Neural crest cell (in vitro differentiated cells): ENCODE measurements around the gene SMR3A. TPM values are rescaled to one million over a fixed set of nuclear protein-coding genes. Genes with fewer than 3 reads are reported as not detected.

Source experiments
- DNase-seq: peaks from one replicate; pipeline ENCODE4 v3.0.0; 2021; ENCODE audit warnings: low read depth, mixed read lengths, low spot score
- H3K27ac Mint-ChIP-seq: one replicate; pipeline ENCODE4 v1.8.0; 2021; ENCODE audit warnings: mild to moderate bottlenecking, mixed read lengths; ENCODE audit not compliant: unreplicated experiment
- H3K27me3 Mint-ChIP-seq: 2 replicates; pipeline ENCODE4 v1.8.0; 2021; ENCODE audit warnings: low read depth, mild to moderate bottlenecking, mixed read lengths
- H3K36me3 Mint-ChIP-seq: 2 replicates; pipeline ENCODE4 v1.8.0; 2021; ENCODE audit warnings: low read depth, mild to moderate bottlenecking, mixed read lengths
- H3K4me1 Mint-ChIP-seq: 2 replicates; pipeline ENCODE4 v1.8.0; 2021; ENCODE audit warnings: mixed read lengths
- H3K4me3 Mint-ChIP-seq: one replicate; pipeline ENCODE4 v1.8.0; 2021; ENCODE audit warnings: mild to moderate bottlenecking, mixed read lengths
- H3K9me3 Mint-ChIP-seq: 2 replicates; pipeline ENCODE4 v1.8.0; 2021; ENCODE audit warnings: mixed read lengths
- total RNA-seq: library from RNA; stranded (reverse); gene quantifications from 2 replicates; pipeline ENCODE4 v1.2.1, GENCODE V29; 2021
- TF ChIP-seq, protein P1 (sequence below): fragments of 200-600 bp; sonication (generic); conservative IDR thresholded peaks from 2 replicates; pipeline ENCODE4 v1.5.0; 2021; ENCODE audit warnings: antibody characterized with exemption, mild to moderate bottlenecking

The SMR3A gene
- total RNA-seq, 1 donor from 2014 or later = not detected

DNA sequence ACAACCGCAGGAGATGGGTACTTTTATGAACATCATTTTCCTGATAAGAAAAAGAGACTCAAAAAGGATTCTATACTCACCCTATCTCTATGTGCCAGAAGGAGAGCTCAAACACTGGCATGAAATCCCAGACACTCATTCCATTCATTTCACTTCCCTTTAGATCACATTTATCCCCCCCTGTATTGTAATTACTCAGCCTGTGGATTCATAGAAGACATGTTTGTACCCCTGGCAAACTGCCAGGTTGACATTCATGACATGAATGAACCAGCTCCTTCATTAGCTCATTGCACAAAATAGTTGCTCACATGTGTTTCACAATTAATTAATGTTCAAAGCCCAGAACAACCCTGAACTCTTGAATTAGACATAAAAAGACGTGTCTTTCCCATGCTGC, 4.9 kb downstream of the SMR3A start:
- Mint-ChIP-seq H3K36me3 (no peaks in the 10 kb centered on the region), H3K4me1 (no peaks in the 10 kb centered on the region)
- TF ChIP-seq, protein P1, sequence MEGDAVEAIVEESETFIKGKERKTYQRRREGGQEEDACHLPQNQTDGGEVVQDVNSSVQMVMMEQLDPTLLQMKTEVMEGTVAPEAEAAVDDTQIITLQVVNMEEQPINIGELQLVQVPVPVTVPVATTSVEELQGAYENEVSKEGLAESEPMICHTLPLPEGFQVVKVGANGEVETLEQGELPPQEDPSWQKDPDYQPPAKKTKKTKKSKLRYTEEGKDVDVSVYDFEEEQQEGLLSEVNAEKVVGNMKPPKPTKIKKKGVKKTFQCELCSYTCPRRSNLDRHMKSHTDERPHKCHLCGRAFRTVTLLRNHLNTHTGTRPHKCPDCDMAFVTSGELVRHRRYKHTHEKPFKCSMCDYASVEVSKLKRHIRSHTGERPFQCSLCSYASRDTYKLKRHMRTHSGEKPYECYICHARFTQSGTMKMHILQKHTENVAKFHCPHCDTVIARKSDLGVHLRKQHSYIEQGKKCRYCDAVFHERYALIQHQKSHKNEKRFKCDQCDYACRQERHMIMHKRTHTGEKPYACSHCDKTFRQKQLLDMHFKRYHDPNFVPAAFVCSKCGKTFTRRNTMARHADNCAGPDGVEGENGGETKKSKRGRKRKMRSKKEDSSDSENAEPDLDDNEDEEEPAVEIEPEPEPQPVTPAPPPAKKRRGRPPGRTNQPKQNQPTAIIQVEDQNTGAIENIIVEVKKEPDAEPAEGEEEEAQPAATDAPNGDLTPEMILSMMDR = no peak

DNA sequence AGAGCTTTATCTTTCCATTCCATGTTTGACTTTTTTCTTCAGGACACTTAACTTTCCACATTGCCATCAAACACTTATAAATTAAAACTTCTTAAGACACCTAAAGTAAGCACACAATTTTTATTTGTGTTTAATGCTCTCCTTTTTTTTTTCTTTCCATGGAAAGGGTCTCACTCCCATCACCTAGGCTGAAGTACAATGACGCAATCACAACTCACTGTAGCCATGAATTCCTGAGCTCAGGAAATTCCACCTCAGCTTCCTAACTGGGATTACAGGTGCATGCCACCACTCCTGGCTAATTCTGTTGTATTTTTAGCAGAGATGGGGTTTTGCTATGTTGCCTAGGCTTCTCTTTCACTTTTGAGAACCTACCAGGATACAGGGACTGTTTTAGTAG, 7.3 kb downstream of the SMR3A start:
- DNase-seq = no peak
- no peaks in the 10 kb centered on the region for H3K9me3 Mint-ChIP-seq
- no peak overlapping the region for H3K27ac Mint-ChIP-seq
- H3K36me3 Mint-ChIP-seq = no peaks in the 10 kb centered on the region
- no peak overlapping the region for H3K4me3 Mint-ChIP-seq
- no peaks in the 10 kb centered on the region for H3K27me3 Mint-ChIP-seq
- TF ChIP-seq, protein P1 = no peak
- H3K4me1 Mint-ChIP-seq = no peaks in the 10 kb centered on the region

More for the DNA sequence above, 4.9 kb downstream of the SMR3A start:
- Mint-ChIP-seq H3K4me3 (no peak overlapping the region), H3K27me3 (no peaks in the 10 kb centered on the region), H3K9me3 (no peaks in the 10 kb centered on the region), H3K27ac (no peak overlapping the region)
- no peak for DNase-seq

DNA sequence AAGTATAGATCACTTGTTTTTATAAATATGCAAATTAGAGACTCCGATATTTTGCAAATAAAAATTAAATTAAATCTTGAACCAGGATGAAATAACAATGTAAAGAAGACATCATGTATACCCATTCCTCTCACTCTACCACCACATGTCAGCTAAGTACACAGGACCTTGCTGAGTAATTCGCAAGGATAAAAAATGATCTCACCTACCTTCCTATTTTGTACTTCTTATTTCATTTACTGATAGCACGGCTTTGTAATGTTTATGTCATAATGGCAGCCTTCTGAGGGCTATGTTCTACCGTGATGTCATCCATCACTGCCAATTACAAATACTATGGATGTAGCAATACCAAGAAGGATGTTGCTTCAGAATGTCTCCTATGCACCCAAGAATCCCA, 11.4 kb downstream of the SMR3A start:
- Mint-ChIP-seq H3K9me3 (no peaks in the 10 kb centered on the region), H3K27me3 (no peaks in the 10 kb centered on the region), H3K36me3 (no peaks in the 10 kb centered on the region), H3K27ac (no peak overlapping the region), H3K4me1 (no peaks in the 10 kb centered on the region), H3K4me3 (no peak overlapping the region)
- DNase-seq = no peak
- TF ChIP-seq, protein P1 = no peak

DNA sequence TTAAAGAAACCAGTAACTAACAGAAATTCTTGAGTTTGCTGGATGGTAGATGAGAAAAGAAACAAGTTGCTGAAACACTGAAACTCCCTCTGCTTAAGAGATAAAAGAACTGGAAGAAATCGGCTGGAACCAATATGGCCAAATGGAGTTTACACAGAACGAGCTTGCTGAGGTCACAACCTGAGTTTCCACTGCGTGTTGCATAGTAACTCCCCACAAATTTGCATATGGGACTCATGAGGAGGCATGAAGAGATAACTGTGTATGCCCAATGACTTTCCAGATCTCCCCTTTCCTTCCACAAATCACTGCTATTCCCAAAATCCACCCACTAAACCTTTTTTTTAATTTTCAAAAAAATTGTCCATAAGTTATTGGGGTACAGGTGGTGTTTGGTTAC, 12.2 kb downstream of the SMR3A start:
- no peaks in the 10 kb centered on the region for H3K9me3 Mint-ChIP-seq
- no peaks in the 10 kb centered on the region for H3K36me3 Mint-ChIP-seq
- H3K4me1 Mint-ChIP-seq = no peaks in the 10 kb centered on the region
- H3K27me3 Mint-ChIP-seq = no peaks in the 10 kb centered on the region
- DNase-seq = no peak
- TF ChIP-seq, protein P1 = no peak
- H3K4me3 Mint-ChIP-seq = no peak overlapping the region
- H3K27ac Mint-ChIP-seq = no peak overlapping the region

DNA sequence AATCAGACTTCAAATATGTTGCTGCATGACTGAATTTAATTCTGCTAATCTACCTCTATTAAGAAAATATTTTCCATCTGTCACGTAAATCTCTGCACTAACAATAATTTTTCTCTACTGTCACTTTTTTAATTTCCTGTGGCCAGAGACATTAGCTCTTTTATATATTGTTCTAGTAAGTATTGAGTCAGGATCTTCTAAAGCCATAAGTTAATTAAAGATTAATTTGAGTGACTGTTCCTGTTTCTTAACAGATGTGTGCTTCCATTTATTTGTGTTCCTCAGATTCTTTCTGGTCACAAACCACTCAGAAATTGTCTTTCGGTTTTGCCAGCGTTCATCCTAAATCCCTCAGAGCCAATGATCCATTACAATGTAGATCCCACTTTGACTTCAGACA, 20.0 kb downstream of the SMR3A start:
- DNase-seq = no peak
- H3K4me1 Mint-ChIP-seq = no peaks in the 10 kb centered on the region
- no peaks in the 10 kb centered on the region for H3K27me3 Mint-ChIP-seq
- TF ChIP-seq, protein P1 = no peak
- no peaks in the 10 kb centered on the region for H3K36me3 Mint-ChIP-seq
- H3K27ac Mint-ChIP-seq = no peak overlapping the region
- H3K4me3 Mint-ChIP-seq = no peak overlapping the region
- no peaks in the 10 kb centered on the region for H3K9me3 Mint-ChIP-seq

DNA sequence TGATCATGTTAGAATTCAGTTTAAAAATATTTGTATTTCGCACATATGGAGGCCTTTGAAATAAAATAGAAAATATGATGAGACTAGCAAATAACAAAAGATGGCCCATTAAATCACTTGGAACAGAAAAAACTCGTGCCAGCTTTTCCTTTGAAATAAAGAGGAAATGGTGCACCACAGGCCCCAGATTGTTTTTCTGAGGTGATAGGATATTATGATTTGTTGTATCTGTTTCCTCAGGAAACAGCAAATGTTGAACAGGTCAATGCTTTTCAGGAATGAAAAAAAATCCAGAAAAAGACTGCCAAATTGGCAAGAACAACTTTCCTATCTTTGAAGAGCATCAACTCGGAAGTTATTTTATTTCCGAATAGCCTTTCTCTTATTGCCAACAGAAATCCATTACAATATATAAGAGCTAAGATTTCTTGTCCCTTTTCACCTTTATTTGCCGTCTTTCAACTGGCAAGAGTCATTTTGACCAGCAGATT, 22.2 kb downstream of the SMR3A start, which contains the start of gene SMR3B:
TSS of gene SMR3B (plus strand) at position 441 of the 491 bp plus-strand sequence. CDS start 1,380 bp downstream, outside the sequence.
- H3K27me3 Mint-ChIP-seq = no peaks in the 10 kb centered on the region
- H3K9me3 Mint-ChIP-seq = no peaks in the 10 kb centered on the region
- DNase-seq = no peak
- H3K36me3 Mint-ChIP-seq = no peaks in the 10 kb centered on the region
- no peaks in the 10 kb centered on the region for H3K4me1 Mint-ChIP-seq
- no peak within 1 kb of the TSS for H3K4me3 Mint-ChIP-seq
- TF ChIP-seq, protein P1 = no peak
- H3K27ac Mint-ChIP-seq = no peak within 1 kb of the TSS
